Neuronal stem cell (in vitro differentiated cells): ENCODE results near the gene SCRN2.

Source experiments
- DNase-seq: peaks from one replicate; pipeline ENCODE4 v3.0.0-alpha.2; 2013; ENCODE audit warnings: low spot score
- H2AFZ ChIP-seq: one replicate; pipeline ENCODE4 v1.6.1; 2013; ENCODE audit warnings: mild to moderate bottlenecking, low read length, inconsistent platforms
- H2AK5ac ChIP-seq: 2 replicates; pipeline ENCODE4 v1.6.1; 2013; ENCODE audit warnings: low read depth, mild to moderate bottlenecking, inconsistent platforms, low read length, moderate library complexity, mixed read lengths
- H2BK120ac ChIP-seq: 2 replicates; pipeline ENCODE4 v1.6.1; 2013; ENCODE audit warnings: low read depth, mild to moderate bottlenecking, inconsistent platforms, low read length, moderate library complexity, mixed read lengths
- H2BK12ac ChIP-seq: one replicate; pipeline ENCODE4 v1.6.1; 2013; ENCODE audit warnings: low read length, inconsistent platforms
- H2BK15ac ChIP-seq: 2 replicates; pipeline ENCODE4 v1.6.1; 2013; ENCODE audit warnings: mild to moderate bottlenecking, low read length, inconsistent platforms, mixed read lengths
- H2BK5ac ChIP-seq: one replicate; pipeline ENCODE4 v1.6.1; 2013; ENCODE audit warnings: inconsistent platforms, mild to moderate bottlenecking, low read length, moderate library complexity
- H3K14ac ChIP-seq: one replicate; pipeline ENCODE4 v1.6.1; 2013; ENCODE audit warnings: low read length, inconsistent platforms
- H3K18ac ChIP-seq: 2 replicates; pipeline ENCODE4 v1.6.1; 2013; ENCODE audit warnings: low read length, inconsistent platforms
- H3K23ac ChIP-seq: 2 replicates; pipeline ENCODE4 v1.6.1; 2013; ENCODE audit warnings: low read depth, mild to moderate bottlenecking, mixed read lengths, low read length, inconsistent platforms; ENCODE audit not compliant: poor library complexity
- H3K27ac ChIP-seq: replicated peaks from 3 replicates; pipeline ENCODE4 v1.5.1; 2013; ENCODE audit warnings: low read length, inconsistent platforms
- H3K27me3 ChIP-seq, 3 experiments: 2 replicates each; pipeline ENCODE4 v1.6.1; 2013; ENCODE audit warnings: low read length in 3 of 3, mild to moderate bottlenecking in 2 of 3, inconsistent platforms in 1 of 3, low read depth in 1 of 3, mixed read lengths in 1 of 3, moderate library complexity in 1 of 3; ENCODE audit not compliant: control insufficient read depth in 3 of 3, insufficient read depth in 3 of 3
- H3K36me3 ChIP-seq, 2 donors: replicated peaks in 1 of 2; 2 replicates each; pipeline ENCODE4 v1.6.1; 2013; ENCODE audit warnings: low read length in 2 of 2; ENCODE audit not compliant: control insufficient read depth in 2 of 2, insufficient read depth in 2 of 2
- H3K4ac ChIP-seq: 2 replicates; pipeline ENCODE4 v1.6.1; 2013; ENCODE audit warnings: inconsistent platforms, mild to moderate bottlenecking, low read length, moderate library complexity
- H3K4me1 ChIP-seq, 2 donors: 1 replicate in 1 of 2; 2 replicates in 1 of 2; pipeline ENCODE4 v1.6.1; 2013; ENCODE audit warnings: low read length in 2 of 2, low read depth in 1 of 2; ENCODE audit not compliant: control insufficient read depth in 2 of 2, insufficient read depth in 1 of 2
- H3K4me2 ChIP-seq: one replicate; pipeline ENCODE4 v1.6.1; 2013; ENCODE audit warnings: mild to moderate bottlenecking, low read length, inconsistent platforms; ENCODE audit not compliant: insufficient read depth, poor library complexity, severe bottlenecking
- H3K4me3 ChIP-seq, 2 donors: 2 replicates each; pipeline ENCODE4 v1.5.1; 2013; ENCODE audit warnings: low read length in 2 of 2, mild to moderate bottlenecking in 2 of 2, inconsistent platforms in 1 of 2, moderate library complexity in 1 of 2
- H3K79me1 ChIP-seq: one replicate; pipeline ENCODE4 v1.6.1; 2013; ENCODE audit warnings: low read depth, mild to moderate bottlenecking, inconsistent platforms, low read length, moderate library complexity
- H3K9ac ChIP-seq: one replicate; pipeline ENCODE4 v1.6.1; 2013; ENCODE audit warnings: mild to moderate bottlenecking, low read depth, low read length, inconsistent platforms; ENCODE audit not compliant: poor library complexity
- H3K9me3 ChIP-seq, 2 donors: replicated peaks in 1 of 2; 2 replicates each; pipeline versions ENCODE3 to v1.6.1; 2013; ENCODE audit warnings: low read length in 2 of 2, mild to moderate bottlenecking in 2 of 2, inconsistent platforms in 1 of 2, low read depth in 1 of 2, mixed read lengths in 1 of 2, moderate library complexity in 1 of 2; ENCODE audit not compliant: control insufficient read depth in 2 of 2, insufficient read depth in 1 of 2
- H4K8ac ChIP-seq: one replicate; pipeline ENCODE4 v1.6.1; 2013; ENCODE audit warnings: low read depth, mild to moderate bottlenecking, inconsistent platforms, low read length, moderate library complexity
- H4K91ac ChIP-seq: one replicate; pipeline ENCODE4 v1.6.1; 2013; ENCODE audit warnings: low read length, low read depth, mild to moderate bottlenecking, inconsistent platforms; ENCODE audit not compliant: poor library complexity
- WGBS, 2 donors: extraction: QIAGEN DNeasy Blood & Tissue Kit; methylation state at CpG; one replicate each; pipeline ENCODE4 v1.1.7; 2013; ENCODE audit warnings: missing lambda C conversion rate in 2 of 2, mixed read lengths in 1 of 2; ENCODE audit not compliant: insufficient read length in 2 of 2, insufficient replicate concordance in 1 of 2; ENCODE audit errors: extremely low coverage in 2 of 2; 5-methylcytosine and 5-hydroxymethylcytosine counted together

Gene SCRN2

GRCh38 chr17:47804461-47804860, 36.6 kb downstream of the SCRN2 start:
- Histone ChIP-seq H2BK120ac (no peak overlapping the region), H4K8ac (no peak overlapping the region), H2AFZ (no peak overlapping the region), H3K23ac (no peak overlapping the region), H3K27me3 (peaks cover 0 to 32% (median 5%) of the 10 kb centered on the region in 3 experiments), H4K91ac (no peak overlapping the region), H3K4me3 (no peak overlapping the region), H3K18ac (no peak overlapping the region), H2BK5ac (no peak overlapping the region), H3K9ac (peak overlapping the region; percentile 60), H3K4me2 (no peak overlapping the region), H2BK15ac (no peak overlapping the region), H3K36me3 (peaks cover 12 to 14% of the 10 kb centered on the region in 2 donors), H3K27ac (no peak overlapping the region), H3K9me3 (no peaks in the 10 kb centered on the region), H2BK12ac (no peak overlapping the region), H2AK5ac (peak overlapping the region; percentile 63), H3K4ac (peak overlapping the region; percentile 84), H3K14ac (peak overlapping the region; percentile 82), H3K4me1 (no peaks in the 10 kb centered on the region), H3K79me1 (no peaks in the 10 kb centered on the region)
- WGBS, 2 donors: no CpG with 5 or more reads among the region's 3 CpGs
- DNase-seq: no peak

- peaks cover 0 to 32% (median 5%) of the 10 kb centered on the region in 3 experiments for H3K27me3 ChIP-seq
- no peak overlapping the region for H2AFZ ChIP-seq
- no peak overlapping the region for H4K8ac ChIP-seq
- no peak overlapping the region for H2BK5ac ChIP-seq
- no peak overlapping the region for H3K4me3 ChIP-seq
- no CpG with 5 or more reads among the region's 6 CpGs for WGBS, 2 donors
- no peak overlapping the region for H3K27ac ChIP-seq
- H3K36me3 ChIP-seq: peaks cover 6 to 7% of the 10 kb centered on the region in 2 donors
- no peak overlapping the region for H2BK120ac ChIP-seq
- no peaks in the 10 kb centered on the region for H3K79me1 ChIP-seq
- no peak overlapping the region for H3K4me2 ChIP-seq
- H4K91ac ChIP-seq: no peak overlapping the region
- no peaks in the 10 kb centered on the region for H3K4me1 ChIP-seq
- no peaks in the 10 kb centered on the region for H3K9me3 ChIP-seq
- no peak overlapping the region for H3K18ac ChIP-seq
- H3K9ac ChIP-seq: no peak overlapping the region
- no peak overlapping the region for H3K4ac ChIP-seq
- no peak overlapping the region for H2BK12ac ChIP-seq
- no peak overlapping the region for H3K23ac ChIP-seq
- no peak for DNase-seq
- H2AK5ac ChIP-seq: no peak overlapping the region
- peak overlapping the region; percentile 56 for H3K14ac ChIP-seq
- H2BK15ac ChIP-seq: no peak overlapping the region
Measured at GRCh38 chr17:47803751-47804150, 37.3 kb downstream of the SCRN2 start.

GRCh38 chr17:47803201-47803600, 37.9 kb downstream of the SCRN2 start:
- H2BK120ac ChIP-seq: no peak overlapping the region
- H3K27ac ChIP-seq: no peak overlapping the region
- no peak overlapping the region for H4K91ac ChIP-seq
- no peaks in the 10 kb centered on the region for H3K9me3 ChIP-seq
- no peak overlapping the region for H3K9ac ChIP-seq
- H4K8ac ChIP-seq: no peak overlapping the region
- H3K23ac ChIP-seq: no peak overlapping the region
- no peak for DNase-seq
- H3K4ac ChIP-seq: no peak overlapping the region
- no peak overlapping the region for H3K4me2 ChIP-seq
- H3K14ac ChIP-seq: no peak overlapping the region
- H2BK12ac ChIP-seq: no peak overlapping the region
- no CpG with 5 or more reads among the region's 5 CpGs for WGBS, 2 donors
- H3K4me1 ChIP-seq: no peaks in the 10 kb centered on the region
- no peaks in the 10 kb centered on the region for H3K79me1 ChIP-seq
- H3K4me3 ChIP-seq: no peak overlapping the region
- no peak overlapping the region for H2AK5ac ChIP-seq
- no peak overlapping the region for H2BK15ac ChIP-seq
- H3K27me3 ChIP-seq: peaks cover 0 to 32% (median 5%) of the 10 kb centered on the region in 3 experiments
- peaks cover 1 to 2% of the 10 kb centered on the region in 2 donors for H3K36me3 ChIP-seq
- H3K18ac ChIP-seq: no peak overlapping the region
- no peak overlapping the region for H2BK5ac ChIP-seq
- no peak overlapping the region for H2AFZ ChIP-seq

GRCh38 chr17:47802341-47803022, 38.6 kb downstream of the SCRN2 start:
- Histone ChIP-seq H2BK120ac (no peak overlapping the region), H2BK5ac (no peak overlapping the region), H3K9ac (no peak overlapping the region), H3K23ac (no peak overlapping the region), H3K18ac (no peak overlapping the region), H2AFZ (no peak overlapping the region), H3K27me3 (peaks cover 0 to 35% (median 5%) of the 10 kb centered on the region in 3 experiments), H2BK15ac (no peak overlapping the region), H4K91ac (no peak overlapping the region), H3K79me1 (no peaks in the 10 kb centered on the region), H3K4me2 (no peak overlapping the region), H3K14ac (no peak overlapping the region), H3K27ac (no peak overlapping the region), H3K4me3 (no peak overlapping the region), H3K4me1 (no peaks in the 10 kb centered on the region), H2BK12ac (no peak overlapping the region), H4K8ac (no peak overlapping the region), H3K9me3 (no peaks in the 10 kb centered on the region), H2AK5ac (no peak overlapping the region), H3K4ac (no peak overlapping the region), H3K36me3 (peaks cover 0 to 2% of the 10 kb centered on the region in 2 donors)
- WGBS, 2 donors: no CpG with 5 or more reads among the region's 9 CpGs
- no peak for DNase-seq
